Breast epithelium (tissue), 4 donors: ENCODE results near the gene SYTL3. TPM values are rescaled to one million over a fixed set of nuclear protein-coding genes. Genes with fewer than 3 reads are reported as not detected.

ENCODE experiments used
- DNase-seq, 2 donors: peaks; one replicate each; pipeline ENCODE4 v3.0.0-alpha.2; 2019; ENCODE audit warnings: low spot score in 2 of 2
- H3K27ac ChIP-seq, 2 donors: fragments of 200-600 bp; sonication (generic) in 1 of 2; one replicate each; pipeline ENCODE4 v1.5.1; 2016 to 2019; ENCODE audit warnings: mild to moderate bottlenecking in 1 of 2
- H3K27me3 ChIP-seq, 2 donors: fragments of 200-600 bp; sonication (generic) in 1 of 2; one replicate each; pipeline versions ENCODE4 v1.5.1 to v1.6.0; 2017 to 2019; ENCODE audit warnings: control low read depth in 1 of 2, mild to moderate bottlenecking in 1 of 2
- H3K36me3 ChIP-seq: fragments of 200-600 bp; one replicate; pipeline ENCODE4 v1.5.1; 2019
- H3K4me1 ChIP-seq, 2 donors: fragments of 200-600 bp; sonication (generic); one replicate each; pipeline ENCODE4 v1.5.1; 2016 to 2019; ENCODE audit warnings: control low read depth in 1 of 2
- H3K4me3 ChIP-seq, 3 donors: fragments of 200-600 bp; sonication (generic); 1 replicate in 2 of 3; 2 replicates in 1 of 3; pipeline ENCODE4 v1.5.1; 2016 to 2019; ENCODE audit warnings: mild to moderate bottlenecking in 3 of 3, moderate library complexity in 2 of 3
- H3K9me3 ChIP-seq, 2 donors: fragments of 200-600 bp; sonication (generic) in 1 of 2; one replicate each; pipeline ENCODE4 v1.5.1; 2016 to 2019; ENCODE audit warnings: control low read depth in 1 of 2
- CTCF ChIP-seq, 3 donors: fragments of 450-650 bp; IDR thresholded peaks; one replicate each; pipeline ENCODE4 v1.5.1; 2016 to 2017; ENCODE audit warnings: antibody characterized with exemption in 3 of 3, mild to moderate bottlenecking in 3 of 3, moderate library complexity in 3 of 3
- POLR2A ChIP-seq: fragments of 450-650 bp; IDR thresholded peaks from one replicate; pipeline ENCODE4 v1.6.1; 2016; ENCODE audit warnings: antibody characterized with exemption, mild to moderate bottlenecking, moderate library complexity
- POLR2AphosphoS5 ChIP-seq, 3 donors: sonication (generic); formaldehyde crosslinking; IDR thresholded peaks; one replicate each; pipeline ENCODE4 v1.6.1; 2017; ENCODE audit warnings: antibody characterized with exemption in 3 of 3
- intact Hi-C: fragments of 100-400 bp; cut with DNase I; formaldehyde crosslinking; loops from one replicate; pipeline ENCODE4 v1.15.1; 2023; ENCODE audit warnings: low total_unique reads
- total RNA-seq, 3 donors: library from RNA; depleted of rRNA; stranded (reverse); fragments of >200 nt; gene quantifications; one replicate each; pipeline ENCODE4 v1.1.0, GENCODE V29; 2016

SYTL3 gene
- total RNA-seq, 3 donors from 2014 or later, result 5.2 to 8.0 (median 7.5) TPM

DNA sequence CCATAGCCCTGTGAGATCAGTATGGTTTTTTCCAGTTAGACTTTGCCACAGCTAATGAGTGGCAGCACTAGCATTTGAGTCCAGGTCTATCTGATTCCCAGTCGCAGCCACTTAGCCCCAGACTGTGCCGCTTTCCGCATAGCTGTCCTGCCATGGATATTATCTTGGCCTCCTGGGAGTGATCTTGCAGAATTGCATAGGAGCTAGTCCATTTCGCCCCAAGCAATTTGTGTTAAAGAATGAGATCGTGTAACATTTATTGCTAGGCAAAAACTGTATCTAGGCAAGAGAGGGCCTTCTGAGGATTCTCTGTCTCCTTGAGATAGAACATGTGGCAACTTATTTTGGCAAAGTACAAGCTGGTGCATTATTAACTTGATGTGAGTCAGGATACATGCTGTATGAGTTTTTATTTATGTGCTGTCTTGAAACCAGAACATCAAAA, 95.2 kb downstream of the SYTL3 start:
- no peaks in the 10 kb centered on the region for H3K9me3 ChIP-seq
- H3K27me3 ChIP-seq, result no peaks in the 10 kb centered on the region
- TF ChIP-seq POLR2A, result no peak
- no peak for TF ChIP-seq CTCF (IDR thresholded peaks at IDR 0.05)
- TF ChIP-seq POLR2AphosphoS5 (IDR thresholded peaks at IDR 0.05), result no peak
- no peak overlapping the region for H3K4me3 ChIP-seq
- intact Hi-C loops, result no loop called here
- H3K4me1 ChIP-seq, result no peaks in the 10 kb centered on the region
- no peak overlapping the region for H3K27ac ChIP-seq
- no peak for DNase-seq
- no peaks in the 10 kb centered on the region for H3K36me3 ChIP-seq

DNA sequence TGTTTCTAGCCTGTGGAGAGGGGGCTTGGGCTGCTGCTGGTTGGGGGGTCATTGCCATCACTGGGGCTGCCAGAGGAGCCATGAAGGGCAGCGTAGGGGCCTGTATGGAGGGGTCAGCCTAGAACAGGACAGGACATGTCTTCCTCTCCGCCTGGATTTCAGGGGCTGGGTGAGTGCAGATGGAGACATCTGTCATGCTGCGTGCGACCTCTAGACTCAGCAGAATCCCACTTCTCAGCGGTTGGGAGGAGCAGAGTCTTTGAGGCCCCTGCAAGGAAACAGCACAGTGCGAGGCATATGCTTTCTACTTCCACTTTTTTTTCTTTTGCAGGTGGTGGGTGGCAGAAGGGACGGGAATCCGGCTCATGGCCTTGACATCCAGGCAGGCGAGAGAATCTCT, 101.4 kb downstream of the SYTL3 start:
- TF ChIP-seq POLR2AphosphoS5 (IDR thresholded peaks at IDR 0.05) (no peak), POLR2A (no peak), CTCF (IDR thresholded peaks at IDR 0.05) (no peak)
- H3K27me3 ChIP-seq, result no peaks in the 10 kb centered on the region
- no peak overlapping the region for H3K4me3 ChIP-seq
- H3K36me3 ChIP-seq, result no peaks in the 10 kb centered on the region
- no peak for DNase-seq
- H3K4me1 ChIP-seq, result no peaks in the 10 kb centered on the region
- H3K27ac ChIP-seq, result no peak overlapping the region
- intact Hi-C loops, result no loop called here
- no peaks in the 10 kb centered on the region for H3K9me3 ChIP-seq

GRCh38 chr6:158751921-158752320, 102.1 kb downstream of the SYTL3 start:
- intact Hi-C loops, result no loop called here
- Histone ChIP-seq H3K27ac (no peak overlapping the region), H3K4me1 (no peaks in the 10 kb centered on the region), H3K9me3 (no peaks in the 10 kb centered on the region), H3K36me3 (no peaks in the 10 kb centered on the region), H3K27me3 (no peaks in the 10 kb centered on the region), H3K4me3 (no peak overlapping the region)
- TF ChIP-seq CTCF (IDR thresholded peaks at IDR 0.05) (no peak), POLR2A (no peak)
- DNase-seq, result no peak

GRCh38 chr6:158752613-158753012, 102.8 kb downstream of the SYTL3 start:
- no peak for DNase-seq
- H3K27ac ChIP-seq, result no peak overlapping the region
- intact Hi-C loops, result no loop called here
- no peaks in the 10 kb centered on the region for H3K36me3 ChIP-seq
- no peaks in the 10 kb centered on the region for H3K9me3 ChIP-seq
- H3K4me1 ChIP-seq, result no peaks in the 10 kb centered on the region
- no peak for TF ChIP-seq POLR2AphosphoS5 (IDR thresholded peaks at IDR 0.05)
- no peak overlapping the region for H3K4me3 ChIP-seq
- no peaks in the 10 kb centered on the region for H3K27me3 ChIP-seq

- H3K9me3 ChIP-seq, result no peaks in the 10 kb centered on the region
- TF ChIP-seq CTCF (IDR thresholded peaks at IDR 0.05) (no peak), POLR2A (no peak), POLR2AphosphoS5 (IDR thresholded peaks at IDR 0.05) (no peak)
- no peak overlapping the region for H3K27ac ChIP-seq
- H3K36me3 ChIP-seq, result no peaks in the 10 kb centered on the region
- H3K27me3 ChIP-seq, result no peaks in the 10 kb centered on the region
- intact Hi-C loops, result no loop called here
- DNase-seq, result no peak
- H3K4me1 ChIP-seq, result no peaks in the 10 kb centered on the region
- no peak overlapping the region for H3K4me3 ChIP-seq
Measured at GRCh38 chr6:158753811-158754210, 104.0 kb downstream of the SYTL3 start.

DNA sequence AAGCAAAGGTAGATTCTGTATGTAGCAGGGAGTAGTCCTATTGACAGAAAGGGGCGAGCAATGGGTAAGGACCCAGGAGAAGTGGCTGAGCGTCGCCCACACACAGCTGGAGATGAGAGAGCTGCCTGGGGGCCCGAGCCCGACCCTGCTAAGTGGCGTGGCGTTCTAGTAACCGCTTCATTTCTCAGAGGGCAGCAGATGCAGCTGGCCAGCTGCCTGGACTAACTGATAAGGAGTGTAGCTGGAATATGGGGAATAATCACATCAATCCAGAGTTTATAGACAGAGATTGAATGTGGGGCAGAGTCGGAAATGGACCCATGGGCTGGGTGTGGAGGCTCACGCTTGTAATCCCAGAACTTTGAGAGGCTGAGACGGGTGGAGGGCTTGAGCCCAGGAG, 104.9 kb downstream of the SYTL3 start:
- H3K4me3 ChIP-seq, result no peak overlapping the region
- H3K4me1 ChIP-seq, result no peaks in the 10 kb centered on the region
- no peak for TF ChIP-seq CTCF (IDR thresholded peaks at IDR 0.05)
- no peaks in the 10 kb centered on the region for H3K36me3 ChIP-seq
- intact Hi-C loops, result no loop called here
- no peaks in the 10 kb centered on the region for H3K27me3 ChIP-seq
- no peaks in the 10 kb centered on the region for H3K9me3 ChIP-seq
- H3K27ac ChIP-seq, result no peak overlapping the region
- DNase-seq, result no peak
